Measurements from ENCODE around the gene CHST9.
"Not testable (repeated sequence)": the region's sequence is repeated elsewhere in the genome, so short reads cannot be mapped to it uniquely, and the experiment has no call there.

Gene CHST9

DNA sequence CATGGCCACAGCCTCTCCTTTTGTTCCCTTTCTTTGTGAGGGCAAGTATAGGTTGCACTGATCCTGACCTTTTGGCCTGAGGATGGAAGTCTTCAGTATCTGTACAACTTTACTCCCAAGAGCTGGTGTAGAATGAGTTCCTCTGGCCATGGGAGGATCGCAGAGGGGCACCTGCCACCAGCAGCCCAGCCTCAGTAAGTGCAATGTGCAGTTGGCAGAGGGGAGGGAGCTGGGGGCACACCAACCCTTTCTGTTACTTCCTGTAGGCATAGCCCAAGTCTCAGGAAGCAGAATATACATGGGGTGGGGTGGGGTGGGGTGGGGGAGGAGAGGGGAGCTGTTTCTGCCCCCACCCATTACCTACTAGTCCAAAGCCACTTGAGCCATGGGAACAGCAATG, 254.5 kb downstream of the CHST9 start:
- no peak for DNase-seq (ENCODE audit: low read depth in 2 of 2)

DNA sequence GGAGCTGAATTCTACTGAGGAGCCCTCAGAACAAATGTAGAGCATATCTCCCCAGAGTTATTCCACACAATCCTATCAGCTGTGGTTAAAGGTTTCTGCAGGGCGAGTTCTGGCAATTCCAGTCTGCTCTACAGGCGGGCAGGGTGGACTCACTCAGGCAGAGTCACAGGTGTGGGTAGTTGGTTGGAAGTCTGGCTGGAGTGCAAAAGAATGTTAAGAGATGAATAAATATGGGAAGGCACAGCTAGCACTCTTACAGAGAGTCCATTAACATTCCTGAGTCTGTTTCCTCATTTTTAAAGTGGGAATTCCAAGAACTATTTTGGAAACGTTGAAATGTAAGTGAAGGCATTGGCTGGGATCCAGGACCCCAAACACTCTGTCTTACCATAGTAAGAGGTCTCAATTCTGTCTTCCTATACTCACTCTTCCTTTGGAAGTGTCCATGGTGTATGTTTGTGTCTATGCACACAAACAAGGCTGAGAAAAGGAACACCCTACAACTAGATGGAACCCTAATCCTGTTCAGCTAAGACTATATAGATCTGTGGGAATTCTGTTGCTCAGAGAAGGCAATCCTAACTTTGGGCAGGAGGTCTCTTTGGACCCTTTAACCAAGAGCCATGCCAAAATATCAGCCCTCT, 256.3 kb downstream of the CHST9 start:
- no peak for DNase-seq (ENCODE audit: low read depth in 2 of 2)

DNA sequence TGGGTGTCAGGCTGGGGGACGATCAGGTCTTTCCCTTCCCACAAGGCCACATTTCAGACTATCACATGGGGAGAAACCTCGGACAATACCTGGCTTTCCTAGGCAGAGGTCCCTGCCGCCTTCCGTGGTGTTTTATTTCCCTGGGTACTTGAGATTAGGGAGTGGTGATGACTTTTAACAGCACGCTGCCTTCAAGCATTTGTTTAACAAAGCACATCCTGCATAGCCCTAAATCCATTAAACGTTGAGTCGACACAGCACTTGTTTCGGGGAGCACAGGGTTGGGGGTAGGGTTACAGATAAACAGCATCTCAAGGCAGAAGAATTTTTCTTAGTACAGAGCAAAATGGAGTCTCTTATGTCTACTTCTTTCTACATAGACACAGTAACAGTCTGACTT, 257.3 kb downstream of the CHST9 start:
- not testable (repeated sequence) for DNase-seq (ENCODE audit: low read depth in 2 of 2)

DNA sequence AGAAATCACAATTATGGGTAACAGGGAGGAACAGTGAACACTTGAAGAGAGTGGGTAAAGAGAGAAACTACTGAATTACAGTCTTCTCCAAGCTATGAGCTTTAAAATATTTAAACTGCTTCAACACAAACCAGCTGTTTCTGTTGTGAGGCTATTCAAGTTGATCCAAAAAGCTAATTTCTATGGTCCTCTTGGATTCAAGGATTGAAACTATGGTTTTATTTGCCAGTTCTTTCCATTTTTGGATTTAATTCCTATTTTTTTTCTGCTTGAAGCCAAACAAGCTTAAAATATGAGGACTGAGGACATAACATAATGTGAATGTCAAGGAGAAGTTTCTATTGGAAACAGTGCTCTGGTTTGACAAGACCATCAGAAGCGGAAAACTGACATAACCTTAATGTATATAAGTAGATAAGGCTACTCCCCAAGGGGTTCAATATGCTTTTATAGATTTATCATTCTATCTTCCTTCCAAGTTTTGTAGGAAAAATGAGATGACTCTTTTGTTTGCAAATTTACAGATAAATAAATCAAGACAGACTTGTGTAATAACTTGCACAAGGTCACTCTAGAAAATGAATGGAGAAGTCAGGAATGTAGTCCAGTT, 258.9 kb downstream of the CHST9 start:
- no peak for DNase-seq (ENCODE audit: low read depth in 2 of 2)

DNA sequence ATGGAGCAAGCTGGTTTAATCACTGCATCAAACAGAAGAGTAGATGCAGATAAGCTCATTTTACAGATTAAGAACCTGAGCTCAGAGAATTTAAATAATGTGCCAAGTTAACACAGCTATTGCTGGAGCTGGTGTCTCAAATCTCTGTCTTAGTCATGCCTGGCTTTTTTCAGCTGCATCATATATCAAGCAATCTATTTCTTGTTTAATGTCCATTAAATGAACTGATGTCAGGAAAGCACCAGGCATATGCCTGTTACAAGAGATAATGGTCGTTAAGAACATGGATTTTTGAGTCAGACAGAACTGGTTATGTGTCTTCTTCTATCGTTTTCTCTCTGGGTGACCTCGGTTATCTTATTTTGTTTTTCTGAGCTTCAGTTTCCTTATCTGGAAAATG, 259.8 kb downstream of the CHST9 start:
- no peak for DNase-seq (ENCODE audit: low read depth in 2 of 2)

DNA sequence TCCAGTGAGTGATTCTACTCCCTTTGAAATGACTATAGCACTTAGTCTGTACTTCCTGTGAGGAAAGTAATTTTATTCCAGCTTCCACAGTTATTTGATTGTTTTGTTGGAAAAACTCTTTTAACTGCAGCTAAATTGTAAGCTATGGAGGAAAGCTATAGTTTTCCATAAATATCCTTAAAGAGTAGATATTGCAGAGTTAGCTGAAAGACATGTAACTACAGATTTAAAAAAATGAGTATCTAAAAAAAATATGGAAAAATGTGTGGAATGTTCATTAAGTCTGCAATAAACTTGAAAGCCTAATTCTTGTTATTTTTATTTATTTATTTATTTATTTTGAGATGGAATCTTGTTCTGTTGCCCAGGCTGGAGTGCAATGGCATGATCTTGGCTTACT, 262.8 kb downstream of the CHST9 start:
- DNase-seq (ENCODE audit: low read depth in 2 of 2) = no peak

DNA sequence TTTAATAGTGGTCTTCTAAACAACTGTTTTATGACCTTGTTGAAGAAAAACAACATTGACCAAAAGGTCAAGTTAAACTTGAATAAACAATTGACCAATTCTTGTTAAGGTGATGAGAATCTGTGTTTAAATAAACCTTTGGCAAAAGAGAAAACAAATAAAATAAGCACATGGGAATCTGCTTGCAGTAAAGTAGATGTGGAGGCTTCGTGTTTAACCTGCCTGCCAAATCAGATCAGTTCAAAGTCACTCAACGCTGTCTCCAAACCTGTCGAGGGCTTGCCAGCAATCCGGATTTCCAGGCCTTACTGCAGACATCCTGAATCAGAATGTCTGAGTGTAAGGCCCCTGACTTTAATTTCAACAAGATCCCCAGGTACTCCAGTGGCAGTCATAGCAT, 264.5 kb downstream of the CHST9 start:
- no peak for DNase-seq (ENCODE audit: low read depth in 2 of 2)

DNA sequence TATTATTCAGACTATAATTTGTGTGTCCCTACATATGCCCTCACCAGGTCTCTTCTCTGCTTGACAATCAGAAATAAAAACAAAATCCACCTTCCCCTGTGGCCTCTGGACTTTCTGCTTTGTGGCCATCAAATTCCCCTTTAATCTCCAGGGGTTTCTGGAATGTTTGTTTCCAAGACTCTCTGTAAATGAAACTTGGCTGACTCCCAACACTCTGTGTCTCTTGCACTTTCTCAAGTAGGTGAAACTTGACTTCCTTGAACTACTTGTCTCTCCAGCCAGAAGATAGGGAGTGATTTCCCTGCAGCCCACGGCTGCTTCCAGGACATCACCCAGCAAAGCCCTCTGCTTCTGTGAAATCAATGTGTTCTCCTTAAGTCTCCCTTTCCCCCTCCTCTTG, 265.5 kb downstream of the CHST9 start:
- DNase-seq (ENCODE audit: low read depth in 2 of 2) = no peak

DNA sequence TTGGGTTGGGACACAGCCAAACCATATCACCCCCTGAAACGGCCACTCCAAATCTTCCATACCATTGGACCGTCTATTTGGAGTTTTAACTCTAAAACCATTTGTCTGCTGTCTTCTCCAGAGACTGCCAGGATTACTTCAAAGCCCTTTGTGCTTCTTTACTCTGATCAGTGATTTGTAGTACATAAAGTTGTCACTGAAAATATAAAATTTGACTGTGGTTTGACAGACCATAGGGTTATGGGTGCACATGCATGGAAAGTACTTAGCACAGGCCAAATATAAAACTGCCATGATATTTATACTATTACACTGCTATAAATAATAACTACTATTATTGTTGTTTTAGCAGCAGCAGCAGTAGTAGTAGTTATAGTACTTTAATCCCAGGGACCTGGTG, 265.9 kb downstream of the CHST9 start:
- no peak for DNase-seq (ENCODE audit: low read depth in 2 of 2)

DNA sequence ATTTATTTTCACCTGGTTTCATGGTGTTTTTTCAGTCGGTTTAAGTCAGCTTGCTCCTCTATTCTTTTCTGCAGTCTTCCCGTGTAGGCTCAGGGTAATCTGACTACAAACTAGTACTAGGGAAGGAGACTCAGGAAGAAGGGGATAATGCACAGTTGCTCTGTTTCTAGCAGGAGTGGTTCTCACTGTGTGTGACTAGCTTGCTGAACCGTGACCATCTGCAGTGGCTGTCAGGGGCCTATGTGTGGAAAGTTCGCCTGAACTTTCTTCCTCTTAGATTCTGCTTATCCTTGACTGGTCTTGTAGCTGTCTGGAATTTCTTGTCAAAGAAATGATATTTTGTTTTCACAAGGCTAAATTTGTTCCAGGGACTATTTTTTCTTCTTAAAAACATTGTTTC, 273.3 kb downstream of the CHST9 start:
- DNase-seq (ENCODE audit: low read depth in 2 of 2) = no peak

DNA sequence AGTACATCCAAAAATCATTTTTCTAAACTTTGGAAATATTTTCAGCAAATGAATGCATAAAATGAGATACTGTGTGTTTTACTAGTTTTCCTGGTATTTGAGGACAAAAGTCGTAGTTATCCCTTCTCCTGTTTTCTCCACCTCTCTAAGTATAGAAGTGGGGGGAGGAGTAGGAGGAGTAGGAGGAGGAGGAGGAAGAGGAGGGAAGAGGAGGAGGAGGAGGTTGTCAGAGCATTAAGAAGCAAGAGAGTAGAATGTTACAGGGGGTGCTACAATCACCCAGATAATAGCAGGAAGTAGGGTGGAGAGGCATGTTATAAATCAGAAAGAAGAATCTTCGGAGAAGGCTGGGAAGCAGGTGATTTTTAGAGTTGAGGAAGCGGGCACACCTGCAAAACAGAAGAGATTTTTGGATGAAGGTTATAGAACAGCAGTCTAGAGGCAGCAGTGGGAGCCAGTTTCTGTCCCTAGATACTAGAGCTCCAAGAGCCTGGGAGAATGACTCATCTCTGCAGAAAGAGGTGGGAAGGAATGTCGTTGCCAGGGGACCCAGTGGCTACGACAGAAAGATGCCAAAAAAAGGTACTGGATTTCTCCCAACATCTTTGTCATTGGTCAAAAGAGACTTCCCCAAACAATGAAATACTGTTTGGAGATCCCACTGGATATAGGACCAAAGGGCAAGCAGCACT, 275.4 kb downstream of the CHST9 start:
- DNase-seq (ENCODE audit: low read depth in 2 of 2) = no peak

DNA sequence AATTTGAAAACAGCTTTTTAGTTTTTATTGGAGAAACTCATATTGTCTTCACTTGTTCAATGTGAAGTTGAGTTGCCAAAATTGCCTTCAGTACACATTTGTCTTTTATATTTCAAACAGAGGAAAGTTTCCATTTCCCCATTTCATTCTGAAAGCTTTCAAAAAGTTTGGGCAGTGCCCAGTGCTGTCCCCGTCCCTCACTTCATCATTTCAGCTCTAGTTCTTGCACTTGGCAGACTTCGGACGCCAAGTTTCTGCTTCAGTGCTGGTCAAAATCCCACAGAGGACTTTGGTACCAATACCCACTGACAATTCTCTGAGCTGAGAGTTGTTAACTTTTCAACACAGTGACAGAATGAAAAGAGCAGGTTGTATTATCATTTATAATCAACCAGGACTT, 276.2 kb downstream of the CHST9 start:
- no peak for DNase-seq (ENCODE audit: low read depth in 2 of 2)

DNA sequence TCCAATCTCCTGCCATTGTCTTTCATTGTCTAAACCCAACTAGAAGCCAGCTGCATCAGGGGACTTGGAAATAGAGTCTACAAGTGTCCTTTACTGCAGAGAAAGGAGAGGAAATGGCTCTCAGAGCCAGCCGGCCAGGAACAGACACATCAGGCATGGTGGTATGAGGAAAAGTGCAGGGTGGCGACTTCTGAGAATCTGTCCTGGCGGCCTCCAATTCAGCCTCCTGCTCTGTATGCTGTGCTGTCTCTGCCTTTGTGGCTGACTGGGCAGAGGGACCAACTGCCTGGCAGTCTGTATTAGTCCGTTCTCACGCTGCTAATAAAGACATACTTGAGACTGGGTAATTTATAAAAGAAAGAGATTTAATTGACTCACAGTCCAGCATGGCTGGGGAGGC, 282.8 kb downstream of the CHST9 start:
- DNase-seq (ENCODE audit: low read depth in 2 of 2) = no peak

DNA sequence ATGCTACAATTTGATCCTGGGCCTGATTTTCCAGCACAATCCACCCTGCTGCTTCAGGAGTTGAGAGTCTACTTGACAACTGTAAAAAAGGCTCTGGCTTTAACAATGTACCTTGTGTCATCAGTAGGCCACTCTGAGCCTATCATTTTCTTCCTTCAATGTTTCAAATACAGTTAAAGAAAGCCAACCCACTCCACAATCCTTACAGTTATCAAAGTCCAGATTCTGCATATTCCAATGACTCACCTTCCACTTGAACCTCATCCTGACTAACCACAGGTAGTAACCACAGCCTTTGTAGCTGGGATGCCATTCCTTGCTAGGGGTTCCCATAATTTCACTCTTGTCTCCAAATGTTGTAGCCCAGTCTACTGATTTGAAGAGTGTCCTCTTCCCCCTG, 284.1 kb downstream of the CHST9 start:
- no peak for DNase-seq (ENCODE audit: low read depth in 2 of 2)

DNA sequence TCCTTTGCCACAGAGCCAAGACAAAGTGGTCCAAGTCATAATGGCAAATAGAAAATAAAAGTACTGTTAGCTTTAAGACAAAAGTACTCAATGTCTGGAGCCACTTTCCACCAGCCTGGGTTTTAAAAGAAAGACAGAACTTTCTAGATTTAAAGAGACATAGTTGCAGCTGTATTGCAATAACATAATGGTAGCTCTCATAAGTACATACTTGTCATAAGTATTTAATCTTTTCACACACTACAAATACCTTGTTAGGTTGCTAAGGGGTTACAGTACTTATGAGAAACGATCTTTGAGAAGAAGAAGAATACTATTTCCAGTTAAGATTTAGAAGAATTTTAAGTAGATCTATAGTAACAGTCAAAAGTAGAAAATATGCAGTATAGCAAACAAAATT, 290.7 kb downstream of the CHST9 start:
- no peak for DNase-seq (ENCODE audit: low read depth in 2 of 2)

DNA sequence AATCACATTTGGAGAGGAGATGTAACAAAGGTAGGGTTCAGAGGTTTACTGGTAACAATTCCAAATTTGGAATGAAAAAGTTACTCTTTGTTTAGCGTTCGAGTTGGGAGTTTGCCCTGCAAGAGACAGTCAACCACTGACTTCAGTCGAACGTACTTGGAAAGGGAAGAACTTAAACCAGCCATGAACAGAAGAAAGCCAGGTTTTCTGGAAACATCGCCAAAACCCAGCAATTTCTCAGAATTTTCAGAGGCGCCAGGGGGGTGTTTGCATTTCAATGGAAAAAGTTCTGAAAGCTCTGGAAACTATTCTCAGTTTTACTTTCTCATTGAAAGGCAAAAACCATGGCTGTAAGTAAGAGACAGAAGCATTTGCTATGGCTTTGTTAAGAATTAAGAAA, 291.1 kb downstream of the CHST9 start:
- no peak for DNase-seq (ENCODE audit: low read depth in 2 of 2)

DNA sequence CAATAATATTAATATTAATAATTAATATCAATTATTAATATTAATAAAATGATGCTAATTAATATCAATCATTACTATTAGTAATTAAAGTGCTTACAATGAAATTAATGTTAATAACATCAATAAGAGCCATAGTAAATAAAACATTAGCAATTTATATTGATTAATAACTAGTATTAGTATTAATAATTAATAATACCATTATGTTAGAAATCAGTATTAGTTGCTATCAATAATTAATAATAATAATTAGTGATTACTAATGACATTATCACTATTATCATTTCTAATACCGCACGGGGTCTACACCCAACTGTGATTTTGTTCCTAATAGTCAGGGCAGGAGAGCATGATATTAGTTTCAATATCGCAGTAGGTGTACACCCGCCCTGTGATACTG, 296.8 kb downstream of the CHST9 start:
- DNase-seq (ENCODE audit: low read depth in 2 of 2) = no peak

DNA sequence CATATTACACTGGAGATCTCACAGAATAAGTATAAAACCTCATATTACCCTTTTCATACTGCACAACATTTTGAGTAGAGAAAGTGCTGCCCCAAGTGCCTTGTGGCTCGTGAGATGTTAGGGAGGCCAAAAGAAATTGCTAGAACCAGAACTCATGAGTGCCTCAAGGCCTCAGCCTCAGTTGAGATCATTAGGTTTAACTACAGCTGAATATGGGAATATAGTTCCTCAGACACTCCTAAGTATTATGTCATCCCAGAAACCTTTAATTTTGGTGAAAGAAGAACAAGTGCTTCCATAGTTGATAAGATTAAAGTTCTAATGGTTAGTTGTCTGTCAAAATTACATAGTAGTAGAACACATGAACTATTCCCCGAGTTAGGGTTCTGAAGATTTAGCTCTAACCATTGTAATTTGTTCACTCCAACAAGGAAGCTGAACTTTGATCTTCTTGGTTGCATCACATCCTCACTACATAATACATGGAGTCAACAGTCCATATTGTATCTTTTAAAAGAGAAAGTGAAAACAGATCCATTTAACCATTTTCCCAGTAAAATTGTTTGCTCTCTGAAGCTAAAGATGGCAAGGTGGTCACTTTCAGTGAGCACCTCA, 310.0 kb downstream of the CHST9 start:
- DNase-seq (ENCODE audit: low read depth in 2 of 2) = no peak

DNA sequence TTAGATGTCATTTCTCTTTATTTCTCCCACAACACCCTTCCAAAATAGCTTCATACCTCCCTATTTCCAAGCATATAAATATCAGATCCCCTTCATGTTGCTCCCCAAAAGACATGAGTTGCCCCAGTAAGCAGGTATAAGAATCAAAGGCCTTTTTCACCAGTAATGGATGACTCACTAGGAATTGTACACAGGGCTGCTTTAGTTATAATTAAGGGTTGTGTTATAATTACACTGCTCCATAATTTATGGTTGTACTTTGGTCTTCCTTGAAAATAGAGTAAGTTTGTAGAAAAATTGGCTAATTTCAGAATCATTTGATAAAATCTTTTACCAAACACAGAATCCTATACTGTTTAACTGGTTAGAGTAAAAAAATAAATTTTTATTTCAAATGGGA, 310.8 kb downstream of the CHST9 start:
- no peak for DNase-seq (ENCODE audit: low read depth in 2 of 2)

DNA sequence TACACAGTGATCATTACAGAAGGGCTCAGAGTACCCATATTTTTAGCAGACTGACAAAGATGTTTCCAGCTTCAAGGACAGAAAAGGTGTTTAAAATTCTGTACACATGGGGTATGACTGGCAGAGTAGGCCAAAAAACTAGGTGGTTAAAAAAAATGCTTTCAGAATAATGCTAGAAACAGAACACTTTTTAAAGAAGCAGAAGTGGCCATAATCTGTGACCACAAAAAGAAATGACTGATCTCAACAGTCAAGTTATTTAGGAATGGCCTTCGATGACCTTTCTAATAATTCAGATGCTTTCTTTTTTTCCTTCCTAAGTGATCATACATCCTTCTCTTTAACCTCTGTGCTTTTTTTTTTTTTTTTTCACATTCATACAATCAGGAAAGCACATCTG, 315.5 kb downstream of the CHST9 start:
- no peak for DNase-seq (ENCODE audit: low read depth in 2 of 2)

DNA sequence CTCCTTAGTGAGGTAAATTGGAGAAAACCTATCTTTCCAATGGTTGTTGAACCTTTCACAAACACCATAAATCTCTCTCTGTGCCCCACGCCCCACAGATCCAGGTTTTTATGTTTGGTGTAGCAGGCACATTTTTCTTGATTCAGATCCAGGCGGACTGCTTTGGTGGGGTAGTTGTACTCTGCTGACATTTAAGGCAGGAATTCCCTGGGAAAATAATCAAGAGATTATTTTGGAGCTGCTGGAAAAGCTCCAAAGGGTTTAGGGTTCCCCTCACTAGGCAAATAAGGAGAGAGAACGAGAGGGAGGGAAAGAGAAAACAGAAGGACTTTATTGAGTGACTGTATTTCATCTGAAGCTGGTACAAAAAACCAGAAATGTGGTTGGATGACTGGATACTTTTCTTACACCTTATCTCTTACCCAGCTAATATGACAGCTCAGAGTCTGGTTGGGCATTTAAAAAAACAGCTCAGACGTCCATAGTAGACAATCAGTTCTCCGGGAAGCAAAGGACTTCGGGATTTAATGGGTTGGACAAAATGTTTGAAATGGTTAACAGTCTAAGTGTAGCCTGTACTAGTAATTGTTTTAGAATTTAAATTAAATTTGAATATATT, 316.0 kb downstream of the CHST9 start:
- DNase-seq (ENCODE audit: low read depth in 2 of 2) = no peak

DNA sequence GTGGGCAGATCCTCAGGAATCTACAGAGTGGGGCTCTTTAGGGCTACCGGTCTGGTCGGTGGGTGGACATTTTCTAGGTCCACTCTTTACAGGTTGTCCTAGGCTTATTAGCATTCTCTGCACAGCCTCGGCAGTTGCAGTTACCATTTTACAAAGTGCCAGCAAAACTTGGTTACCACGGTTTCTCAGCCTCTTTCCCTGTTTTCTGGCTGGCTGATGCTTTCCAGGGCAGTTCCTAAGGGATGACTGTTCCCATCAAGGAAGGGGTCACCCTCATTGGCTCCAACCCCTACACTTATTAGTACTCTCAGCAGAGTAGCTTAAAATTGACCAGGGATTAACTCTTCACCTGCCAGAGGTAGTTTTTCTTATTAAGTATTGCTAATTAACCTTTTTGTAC, 317.6 kb downstream of the CHST9 start:
- DNase-seq (ENCODE audit: low read depth in 2 of 2) = no peak

DNA sequence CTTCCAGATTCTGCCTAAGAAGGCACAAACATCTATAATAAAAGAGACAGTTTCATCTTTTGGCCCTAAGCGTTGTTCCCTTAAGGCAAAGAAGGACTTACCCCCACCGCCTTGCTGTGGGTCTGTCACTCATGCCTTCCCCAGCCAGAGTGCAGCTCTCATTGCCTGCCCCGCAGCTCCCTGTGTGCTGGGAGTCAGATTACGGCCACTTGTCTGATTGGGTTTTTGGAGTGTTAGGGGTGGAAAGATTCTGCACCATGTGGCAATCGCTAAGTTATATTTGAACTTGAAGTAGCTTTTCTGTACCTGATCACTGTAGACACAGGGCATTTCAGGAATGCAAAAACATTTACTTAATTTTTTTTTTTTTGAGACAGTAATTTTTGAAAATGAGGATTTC, 319.6 kb downstream of the CHST9 start, which contains the start of gene AQP4:
TSS of gene AQP4 (minus strand) at position 151 of the 400 bp plus-strand sequence. CDS start at position 133, 18 bp downstream.
- DNase-seq (ENCODE audit: low read depth in 2 of 2) = no peak

All from stimulated activated CD8-positive, alpha-beta memory T cell treated with anti-CD3 and anti-CD28 coated beads, Interleukin-15, amount 100 ng/mL, for 48 hours (primary cell).